ENCODE measurements around the gene NAPB. TPM values are rescaled to one million over a fixed set of nuclear protein-coding genes. Genes with fewer than 3 reads are reported as not detected.
A peak's percentile ranks its signal among the peaks of the same experiment; 100 is the strongest.
"Not testable (repeated sequence)": the region's sequence is repeated elsewhere in the genome, so short reads cannot be mapped to it uniquely, and the experiment has no call there.

NAPB gene
- 1 to 10 TPM; 4.9 to 7.2 TPM for total RNA-seq
- long read RNA-seq, transcript NAPB-201 (11 exons, 3,837 nt): major isoform, 8 of 11 reads
- long read RNA-seq, partial matches to known transcripts: 0 of 11 reads
- long read RNA-seq, other reads (novel, unspliced or antisense): 3 of 11 reads

- ATAC-seq (peak; percentile 99), DNase-seq (peak; percentile 98)
- intact Hi-C loops (cut with DNase I): no loop called here
These were observed at the start of gene NAPB for GRCh38 chr20:23420943-23421931. TSS of gene NAPB (minus strand) at chr20:23421488. CDS start at chr20:23421402, 86 bp downstream.

DNA sequence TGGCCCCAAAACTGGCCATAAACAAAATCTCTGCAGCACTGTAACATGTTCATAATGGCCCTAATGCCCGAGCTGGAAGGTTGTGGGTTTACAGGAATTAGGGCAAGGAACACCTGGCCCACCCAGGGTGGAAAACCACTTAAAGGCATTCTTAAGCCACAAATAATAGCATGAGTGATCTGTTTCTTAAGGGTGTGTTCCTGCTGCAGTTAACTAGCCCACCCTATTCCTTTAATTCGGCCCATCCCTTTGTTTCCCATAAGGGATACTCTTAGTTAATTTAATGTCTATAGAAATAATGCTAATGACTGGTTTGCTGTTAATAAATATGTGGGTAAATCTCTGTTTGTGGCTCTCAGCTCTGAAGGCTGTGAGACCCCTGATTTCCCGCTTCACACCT lies 45.7 kb upstream of the NAPB start:
- intact Hi-C loops (cut with DNase I); DNase-seq; ATAC-seq: not testable (repeated sequence)

DNA sequence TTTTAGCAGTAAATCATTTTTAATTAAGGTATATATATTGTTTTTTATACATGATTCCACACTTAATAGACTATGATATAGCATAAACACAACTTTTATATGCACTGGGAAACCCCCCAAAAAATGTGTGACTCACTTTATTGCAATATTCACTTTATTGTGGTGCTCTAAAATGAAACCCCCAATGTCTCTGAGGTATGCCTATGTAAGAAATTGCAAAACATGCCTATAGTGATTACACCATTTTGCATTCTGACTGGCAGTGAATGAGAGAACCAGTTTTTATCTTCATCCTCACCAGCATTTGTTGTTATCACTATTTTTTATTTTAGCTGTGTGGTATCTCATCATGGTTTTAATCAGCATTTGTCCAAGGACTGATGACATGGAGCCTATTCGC lies 39.9 kb upstream of the NAPB start:
- no peak for DNase-seq
- intact Hi-C loops (cut with DNase I): no loop called here
- ATAC-seq: no peak

DNA sequence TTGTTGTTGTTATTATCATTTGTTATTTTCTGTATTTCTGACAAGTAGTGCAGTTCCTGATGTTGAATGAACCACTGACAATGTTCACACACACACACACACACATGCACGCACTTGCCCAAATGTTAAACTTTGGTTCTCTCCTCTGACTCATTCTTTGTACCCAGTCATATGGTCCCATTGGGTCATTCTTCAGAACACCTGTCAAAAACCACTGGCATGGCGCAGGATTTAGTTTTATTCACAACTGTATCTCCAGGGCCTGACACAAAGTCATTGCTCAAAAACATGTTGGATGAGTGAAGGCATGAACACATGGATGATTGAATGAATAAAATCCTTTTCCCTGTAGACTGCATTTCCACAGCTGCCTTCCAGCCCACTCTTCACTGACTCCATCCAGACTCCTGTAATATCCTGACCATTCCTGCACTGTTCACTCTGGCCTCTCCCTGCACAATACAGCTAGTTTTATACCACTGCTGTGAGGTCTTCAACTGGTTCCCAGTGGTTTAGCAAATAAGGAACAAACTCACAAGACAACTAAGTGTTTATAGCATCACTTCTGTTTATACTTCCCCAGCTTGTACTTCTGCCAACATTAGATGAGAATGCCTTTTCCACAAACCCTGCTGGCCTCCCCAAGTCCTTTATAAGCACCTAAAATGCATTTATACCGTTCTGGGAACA lies 38.3 kb upstream of the NAPB start:
- ATAC-seq (no peak), DNase-seq (no peak)
- intact Hi-C loops (cut with DNase I): no loop called here

DNA sequence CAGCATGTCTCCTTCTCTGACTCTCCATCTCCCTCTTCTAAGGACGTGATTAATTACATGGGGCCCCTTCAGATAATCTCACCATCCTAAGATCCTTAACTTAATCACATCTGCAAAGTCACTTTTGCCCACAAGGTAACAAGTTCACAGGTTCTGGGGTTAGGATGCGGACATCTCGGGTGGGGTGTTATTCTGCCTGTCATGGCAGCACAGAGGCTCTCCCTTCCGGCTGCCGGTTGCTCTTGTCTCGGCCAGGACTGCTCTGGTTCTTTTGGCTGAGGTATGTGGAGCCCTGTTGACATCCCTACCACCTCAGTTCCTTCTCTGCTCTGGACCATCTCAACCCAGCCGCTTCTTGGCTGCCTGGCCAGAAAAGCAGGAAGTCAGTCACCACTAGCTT lies 35.6 kb upstream of the NAPB start:
- DNase-seq (no peak), ATAC-seq (no peak)
- intact Hi-C loops (cut with DNase I): no loop called here

GRCh38 chr20:23456409-23456808 lies 35.1 kb upstream of the NAPB start:
- ATAC-seq: no peak
- no peak for DNase-seq
- intact Hi-C loops (cut with DNase I): no loop called here

GRCh38 chr20:23455639-23456038 lies 34.4 kb upstream of the NAPB start:
- ATAC-seq: no peak

DNA sequence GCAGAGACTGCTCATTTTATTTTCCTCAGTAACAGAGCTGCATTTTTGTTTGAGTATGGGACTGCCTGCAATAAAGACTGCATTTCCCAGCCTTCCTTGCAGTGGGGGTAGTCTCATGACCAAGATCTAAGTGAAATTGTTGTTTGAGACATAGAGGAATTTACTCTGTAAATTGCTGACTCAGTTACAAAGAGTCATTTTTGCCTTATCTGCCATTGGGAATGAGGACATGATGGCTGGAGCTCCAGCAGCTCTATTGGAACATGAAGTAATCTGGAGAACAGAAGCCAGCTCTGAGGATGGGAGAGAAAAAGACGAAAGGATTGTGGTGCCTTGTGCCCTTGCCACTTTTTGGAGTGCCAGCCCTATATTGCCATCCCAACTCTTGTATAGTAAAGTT lies 33.5 kb upstream of the NAPB start:
- intact Hi-C loops (cut with DNase I): no loop called here
- DNase-seq (no peak), ATAC-seq (no peak)

More at GRCh38 chr20:23455639-23456038, 34.4 kb upstream of the NAPB start:
- no peak for DNase-seq
- intact Hi-C loops (cut with DNase I): no loop called here

DNA sequence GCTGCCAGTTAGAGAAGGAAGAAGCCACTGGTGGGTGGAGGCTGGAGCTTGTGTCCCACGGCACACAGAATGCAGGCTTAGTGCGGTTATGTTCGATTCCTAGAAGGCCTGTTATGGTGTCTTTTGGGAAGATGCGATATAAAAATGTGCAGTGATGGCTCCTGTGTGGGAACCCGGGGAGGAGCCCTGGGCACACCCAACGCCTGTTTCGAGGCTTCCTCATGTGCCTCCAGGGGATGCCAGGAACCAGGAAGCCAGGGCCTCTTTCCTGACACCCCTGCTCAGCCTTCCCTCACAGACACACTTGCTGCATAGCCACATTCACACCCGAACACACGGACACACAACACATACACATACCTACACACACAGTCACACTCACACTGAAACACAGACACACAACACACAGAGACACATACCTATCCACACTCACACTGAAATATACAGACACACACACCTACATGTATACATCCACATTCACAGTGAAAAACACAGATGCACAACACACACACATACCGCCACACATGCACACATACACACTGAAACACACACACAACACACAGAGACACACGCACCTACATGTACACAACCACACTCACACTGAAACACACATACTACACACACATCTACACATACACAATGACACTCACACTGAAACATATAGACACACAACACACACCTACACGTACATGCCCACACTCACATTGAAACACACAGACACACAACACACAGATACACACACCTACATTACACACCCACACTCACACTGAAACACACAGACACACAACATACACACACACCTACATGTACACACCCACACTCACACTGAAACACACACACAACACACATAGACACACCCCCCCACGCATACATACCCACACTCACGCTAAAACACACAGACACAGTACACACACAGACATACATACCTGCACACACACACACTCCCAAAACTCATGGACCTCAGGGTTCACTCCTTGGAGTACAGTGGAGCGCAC lies 32.6 kb upstream of the NAPB start:
- ATAC-seq (no peak), DNase-seq (no peak)
- intact Hi-C loops (cut with DNase I): no loop called here

- intact Hi-C loops (cut with DNase I): no loop called here
- ATAC-seq (no peak), DNase-seq (no peak)
These were observed 31.5 kb upstream of the NAPB start, which contains the start of gene CST11 for GRCh38 chr20:23452776-23453175. TSS of gene CST11 (minus strand) at chr20:23452876. CDS start at chr20:23452811, 65 bp downstream.

DNA sequence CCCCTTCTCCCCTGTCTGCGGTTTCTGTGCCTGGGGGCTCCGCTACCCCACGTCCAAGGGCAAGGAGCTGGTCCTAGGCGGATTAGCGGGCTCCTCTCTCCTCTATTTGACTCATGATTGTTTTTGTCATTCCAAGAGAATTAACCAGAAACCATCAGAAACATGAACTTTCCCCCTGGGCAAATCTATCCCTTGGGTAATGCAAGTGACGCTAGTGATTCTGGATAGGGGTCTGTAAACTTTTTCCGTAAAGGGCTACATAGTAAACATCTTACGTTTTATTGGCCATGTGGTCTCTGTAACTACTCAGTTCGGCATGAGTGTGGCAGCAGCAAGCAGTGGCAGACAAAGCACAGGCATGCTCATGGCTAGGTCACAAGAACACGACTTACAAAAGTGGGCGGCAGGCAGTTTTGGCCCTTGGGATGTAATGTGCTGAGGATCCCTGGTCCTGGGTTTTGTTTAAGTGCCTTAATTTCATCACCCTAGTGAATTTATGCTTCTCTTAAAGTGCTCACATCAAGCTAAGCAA lies 30.7 kb upstream of the NAPB start:
- ATAC-seq: no peak
- intact Hi-C loops (cut with DNase I): no loop called here
- no peak for DNase-seq

- intact Hi-C loops (cut with DNase I): no loop called here
- ATAC-seq (no peak), DNase-seq (no peak)
These were observed 29.6 kb upstream of the NAPB start for GRCh38 chr20:23450877-23451276.

DNA sequence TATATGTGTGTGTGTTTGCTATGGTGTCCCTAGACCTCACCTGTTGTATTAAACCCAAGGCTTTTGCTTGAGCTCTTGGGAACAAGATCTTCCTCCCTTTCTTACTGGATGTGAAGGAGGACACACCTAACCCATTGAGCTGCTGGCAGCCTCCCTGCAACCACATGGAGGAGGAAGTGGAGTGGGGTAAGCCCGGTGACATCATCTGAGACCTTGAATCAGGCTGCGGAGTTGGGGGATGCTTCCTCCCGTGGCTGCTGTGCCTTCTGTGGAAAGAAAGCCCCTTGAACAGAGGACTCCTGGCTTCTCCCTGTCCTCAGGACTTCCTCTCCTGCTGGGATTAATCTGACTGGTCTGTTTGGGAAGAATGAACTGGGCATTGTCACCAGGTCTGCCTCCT lies 28.1 kb upstream of the NAPB start:
- DNase-seq: no peak
- no peak for ATAC-seq
- intact Hi-C loops (cut with DNase I): loop anchor here in 1 of 2 donors (10.0 kb wide), 1 partner anchor 155 kb away; the partner anchor contains the start of gene CST9

DNA sequence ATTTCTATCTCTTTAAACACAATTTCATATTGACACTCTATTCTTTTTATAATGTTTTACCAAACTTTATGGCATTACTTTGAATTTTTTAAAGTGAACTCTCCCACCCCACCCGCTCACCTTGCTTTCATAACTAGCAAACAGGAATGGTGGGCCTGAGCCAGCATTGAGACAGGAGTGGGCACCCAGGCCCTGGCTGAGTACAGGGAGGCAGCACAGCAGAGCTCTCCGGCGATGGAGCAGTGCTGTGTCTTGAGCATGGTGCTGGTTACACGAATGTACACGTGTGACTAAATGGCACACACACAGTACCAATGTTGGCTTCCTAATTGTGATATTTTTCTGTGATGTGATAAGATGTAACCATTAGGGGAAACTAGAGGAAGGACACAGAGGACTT lies 26.9 kb upstream of the NAPB start:
- intact Hi-C loops (cut with DNase I): loop anchor here in 1 of 2 donors (10.0 kb wide), 1 partner anchor 157 kb away; the partner anchor contains the start of gene CST9
- ATAC-seq: no peak
- DNase-seq: no peak

- ATAC-seq: peak in 1 of 2 donors; percentile 61
- DNase-seq: peak; percentile 44
- intact Hi-C loops (cut with DNase I): loop anchor here in 1 of 2 donors (10.0 kb wide), 1 partner anchor 158 kb away; the partner anchor contains the start of gene CST9
These were observed 25.2 kb upstream of the NAPB start for GRCh38 chr20:23446505-23446904.

DNA sequence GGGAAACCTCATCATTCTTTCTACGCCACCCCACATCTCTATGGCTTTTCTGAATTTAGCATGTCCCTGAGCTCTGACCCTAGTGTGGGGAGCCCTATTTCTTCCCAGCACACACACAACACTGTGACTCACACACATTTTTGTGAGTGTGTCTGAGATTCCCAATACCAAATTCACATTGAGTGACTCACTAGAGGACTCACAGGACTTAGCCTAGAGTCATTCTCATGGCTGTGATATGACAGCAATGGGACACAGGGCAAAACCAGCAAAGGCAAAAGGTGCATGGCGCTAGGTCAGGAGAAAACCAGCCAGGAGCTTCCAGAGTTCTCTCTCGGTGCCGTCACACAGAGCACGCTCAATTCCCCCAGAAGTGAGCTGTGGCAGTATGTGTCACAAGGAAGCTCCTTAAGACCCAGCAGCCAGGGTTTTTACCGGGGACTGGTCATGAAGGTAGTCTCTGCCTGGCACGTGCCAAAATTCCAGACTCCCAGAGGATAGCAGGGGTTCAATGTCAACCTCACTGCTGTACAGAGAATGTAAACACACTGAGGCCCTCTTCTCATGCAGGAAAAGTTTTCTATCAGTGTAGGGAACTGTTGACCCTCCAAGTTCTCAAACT lies 24.4 kb upstream of the NAPB start:
- DNase-seq (no peak), ATAC-seq (no peak)
- intact Hi-C loops (cut with DNase I): loop anchor here in 1 of 2 donors (2.0 to 10.0 kb wide), 2 partner anchors 97 to 159 kb away; partner anchors contain the start of gene CST9

DNA sequence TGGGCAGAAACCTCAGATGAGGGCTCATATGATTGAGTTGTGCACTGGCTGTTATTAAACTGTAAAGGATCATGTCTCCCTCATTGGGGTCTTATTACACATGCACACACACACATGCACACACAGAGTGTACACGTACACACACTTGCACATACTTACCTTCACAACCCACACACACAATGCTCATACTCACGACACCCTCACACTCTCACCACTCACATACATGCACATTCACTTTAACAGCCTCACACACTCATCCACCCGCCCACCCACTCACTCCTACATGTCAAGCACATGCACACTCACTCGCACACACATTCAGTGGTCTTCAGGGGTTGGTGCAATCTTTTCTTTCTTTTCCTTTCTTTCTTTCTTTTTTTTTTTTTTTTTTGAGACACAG lies 23.6 kb upstream of the NAPB start:
- intact Hi-C loops (cut with DNase I): loop anchor here (2.0 to 10.0 kb wide), 3 partner anchors 96 to 160 kb away; partner anchors contain the start of gene CST9 (in 1 of the 2)
- no peak for DNase-seq
- no peak for ATAC-seq
